Epithelial cell of prostate (primary cell): ENCODE data around the gene NSUN6.
"Not testable (repeated sequence)": the region's sequence is repeated elsewhere in the genome, so short reads cannot be mapped to it uniquely, and the experiment has no call there.

ENCODE experiments used
- DNase-seq: peaks from one replicate; pipeline ENCODE4 v3.0.0-alpha.2; 2011; ENCODE audit warnings: low read depth, low spot score
- H3K27ac ChIP-seq: fragments of 450-650 bp; 2 replicates; pipeline ENCODE4 v1.5.1; 2017; ENCODE audit warnings: mild to moderate bottlenecking

The NSUN6 gene

DNA sequence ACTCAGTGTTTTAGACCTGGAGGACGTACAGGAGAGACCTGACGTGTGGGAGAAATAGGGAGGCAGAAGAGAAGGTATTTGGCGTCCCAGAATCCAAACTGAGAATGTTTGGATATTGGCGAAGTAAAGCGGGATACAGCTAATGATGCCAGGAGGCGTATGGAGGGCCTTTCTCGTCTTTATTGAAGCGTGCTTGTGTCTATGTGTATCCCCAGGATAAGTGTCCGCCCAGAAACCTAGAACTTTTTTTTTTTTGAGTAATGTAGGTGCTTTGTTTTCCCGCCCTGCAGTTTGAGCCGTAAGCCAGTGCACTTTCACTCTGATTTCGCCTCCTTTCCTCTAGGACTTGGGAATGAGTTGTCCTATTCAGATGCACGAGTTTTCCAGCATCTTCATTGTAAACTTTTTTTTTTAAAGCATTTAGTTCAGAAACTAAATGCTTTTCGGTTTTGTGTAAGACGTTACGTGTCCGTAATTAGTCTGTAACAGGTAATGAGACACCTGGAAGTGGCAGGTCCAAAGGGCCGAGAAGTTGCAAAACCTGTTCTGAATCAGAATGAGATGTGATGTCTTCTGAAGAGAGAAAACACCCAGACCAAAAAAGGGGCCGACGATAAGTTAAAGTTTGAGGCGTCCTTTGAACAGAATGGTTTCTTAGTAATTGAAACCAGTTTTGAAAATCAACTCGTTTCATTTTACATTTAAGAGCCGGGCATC is 8.6 kb upstream of the NSUN6 start:
- H3K27ac ChIP-seq: peak overlapping the region; percentile 95
- peak; percentile 50 for DNase-seq

DNA sequence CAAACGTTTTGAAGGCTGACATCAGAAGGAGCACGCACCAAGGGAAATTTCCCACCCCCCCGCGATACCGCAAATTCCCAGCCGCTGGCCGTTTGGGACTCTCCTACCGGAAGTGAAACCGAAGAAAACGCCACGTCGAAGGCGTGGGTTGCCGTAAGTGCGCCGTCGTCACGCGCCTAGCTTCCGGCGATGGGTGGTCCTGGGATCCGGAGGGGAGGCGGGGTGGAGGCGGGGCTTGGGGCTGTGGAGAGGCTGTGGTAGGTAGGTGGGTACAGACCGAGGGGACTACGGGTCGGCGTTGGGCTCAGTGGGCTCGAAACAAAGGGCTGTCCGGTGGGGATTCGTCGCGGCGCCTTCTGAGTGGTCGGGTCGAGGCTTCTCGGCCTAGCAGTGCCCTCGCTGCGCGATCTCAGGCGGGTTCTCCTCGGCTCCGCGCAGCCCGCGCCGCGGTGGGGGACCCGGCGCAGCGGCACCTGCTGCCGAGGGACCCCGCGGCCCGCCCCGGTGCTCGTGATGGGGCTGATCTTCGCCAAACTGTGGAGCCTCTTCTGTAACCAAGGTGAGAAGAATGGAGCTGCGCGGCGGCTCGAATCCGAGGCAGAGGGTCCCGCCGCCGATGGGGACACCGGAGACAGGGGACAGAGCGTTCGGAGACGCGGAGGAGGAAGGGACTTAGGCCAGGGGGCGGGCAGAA is 7.9 kb upstream of the NSUN6 start, which contains the start of gene ARL5B:
Gene ARL5B, plus strand, starts transcription at position 307 of the 694 bp plus-strand sequence. Its CDS starts 207 bp downstream, at position 514.
- peak; percentile 92 for DNase-seq
- peak within 1 kb of the TSS; percentile 95 for H3K27ac ChIP-seq

DNA sequence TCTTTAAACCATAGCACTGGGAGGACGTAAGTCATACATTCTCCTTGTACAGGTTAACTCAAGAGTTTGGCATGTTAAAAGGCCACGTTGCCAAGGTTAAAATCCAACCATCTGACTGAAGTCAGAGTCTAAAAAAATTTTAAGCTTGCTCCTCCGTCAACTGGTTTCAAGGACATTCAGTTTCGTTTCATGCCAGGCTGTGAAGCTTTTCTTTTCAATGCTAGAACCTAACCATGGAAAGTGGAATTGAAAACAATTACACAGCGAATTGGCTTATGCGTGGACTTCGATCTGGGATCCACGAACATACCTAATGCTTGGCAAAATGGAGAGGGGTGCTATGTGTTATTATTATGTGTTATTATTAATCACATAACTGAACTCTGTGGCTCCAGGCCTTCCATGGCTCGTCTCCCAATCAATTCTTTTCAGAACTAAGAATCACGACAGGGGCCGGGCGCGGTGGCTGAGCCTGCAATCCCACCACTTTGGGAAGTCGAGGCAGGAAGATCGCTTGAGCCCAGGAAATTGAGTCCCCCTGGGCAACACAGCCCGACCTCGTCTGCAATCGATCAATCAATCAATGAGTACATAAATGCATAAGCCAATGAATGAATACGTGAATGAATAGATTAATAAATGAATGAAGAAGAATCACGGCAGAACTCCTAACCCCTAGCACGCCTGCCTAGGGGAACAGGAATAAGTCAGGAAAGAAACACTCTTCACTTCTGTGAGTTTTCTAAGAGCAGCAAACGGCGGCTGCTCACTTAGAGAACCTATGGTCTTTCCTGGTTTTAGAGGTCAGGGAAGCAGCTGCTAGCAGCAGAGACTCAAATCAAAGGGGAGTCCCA is 7.1 kb upstream of the NSUN6 start:
- H3K27ac ChIP-seq: peak overlapping the region; percentile 95
- DNase-seq: no peak

DNA sequence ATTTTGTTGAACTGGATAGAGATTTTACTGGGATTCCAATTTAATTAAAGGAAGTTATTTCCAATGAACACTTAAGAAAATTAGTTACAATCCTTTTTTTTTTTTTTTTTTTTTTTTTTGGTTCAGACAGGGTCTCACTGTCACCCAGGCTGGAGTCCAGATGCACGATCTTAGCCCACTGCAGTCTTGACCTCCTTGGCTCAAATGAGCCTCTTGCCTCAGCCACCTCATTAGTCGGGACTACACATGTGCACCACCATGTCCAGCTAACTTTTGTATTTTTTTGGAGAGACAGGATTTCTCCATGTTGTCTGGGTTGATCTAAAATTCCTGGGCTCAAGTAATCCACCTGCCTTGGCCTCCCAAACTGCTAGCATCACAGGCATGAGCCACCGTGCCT is 5.3 kb upstream of the NSUN6 start:
- H3K27ac ChIP-seq: no peak overlapping the region

DNA sequence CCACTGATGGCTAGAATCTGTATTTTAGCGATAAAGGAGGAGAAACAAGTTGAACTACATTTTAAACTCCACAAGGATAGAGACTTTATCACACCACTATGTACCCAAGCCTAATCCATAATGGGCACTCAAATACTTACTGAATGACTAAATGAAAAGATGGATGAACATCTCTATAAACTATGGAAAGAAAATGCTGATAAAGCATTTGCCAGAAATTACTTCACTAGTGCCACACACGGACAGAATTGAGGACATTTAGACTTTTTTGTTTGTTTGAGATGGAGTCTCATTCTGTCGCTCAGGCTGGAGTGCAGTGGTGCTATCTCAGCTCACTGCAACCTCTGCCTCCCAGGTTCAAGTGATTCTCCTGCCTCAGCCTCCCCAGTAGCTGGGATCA is 1.7 kb upstream of the NSUN6 start:
- H3K27ac ChIP-seq: no peak overlapping the region
- DNase-seq: no peak

More for the DNA sequence above, 5.3 kb upstream of the NSUN6 start:
- DNase-seq: no peak

DNA sequence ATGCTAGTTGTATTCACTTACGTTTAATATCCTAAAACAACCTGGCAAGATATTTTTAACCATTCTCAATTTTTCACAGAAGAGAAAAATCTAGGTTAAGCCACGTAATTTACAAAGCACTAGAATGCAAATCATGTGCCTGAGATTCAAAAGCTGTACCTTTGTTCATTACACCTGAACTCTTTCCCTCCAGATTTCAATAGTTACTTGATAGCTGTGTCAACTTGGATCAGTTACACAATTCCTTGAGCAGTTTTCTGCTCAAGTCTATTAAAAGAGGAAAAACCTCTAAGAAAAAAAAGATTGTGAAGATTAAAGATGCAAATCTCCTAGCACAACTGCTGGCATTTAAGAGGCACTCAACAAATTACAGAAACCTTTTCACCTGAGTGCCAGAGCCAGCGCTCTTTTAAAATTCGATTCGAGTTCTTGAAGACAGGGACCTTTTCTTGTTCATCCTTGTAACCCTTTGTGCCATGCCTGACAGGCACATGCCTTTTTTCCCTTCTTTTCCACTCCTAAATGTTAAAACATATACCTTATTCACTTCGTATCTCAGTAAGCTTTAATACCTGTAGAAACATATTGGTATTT is 886 bp downstream of the NSUN6 start:
- peak overlapping the region; percentile 68 for H3K27ac ChIP-seq
- DNase-seq: no peak

DNA sequence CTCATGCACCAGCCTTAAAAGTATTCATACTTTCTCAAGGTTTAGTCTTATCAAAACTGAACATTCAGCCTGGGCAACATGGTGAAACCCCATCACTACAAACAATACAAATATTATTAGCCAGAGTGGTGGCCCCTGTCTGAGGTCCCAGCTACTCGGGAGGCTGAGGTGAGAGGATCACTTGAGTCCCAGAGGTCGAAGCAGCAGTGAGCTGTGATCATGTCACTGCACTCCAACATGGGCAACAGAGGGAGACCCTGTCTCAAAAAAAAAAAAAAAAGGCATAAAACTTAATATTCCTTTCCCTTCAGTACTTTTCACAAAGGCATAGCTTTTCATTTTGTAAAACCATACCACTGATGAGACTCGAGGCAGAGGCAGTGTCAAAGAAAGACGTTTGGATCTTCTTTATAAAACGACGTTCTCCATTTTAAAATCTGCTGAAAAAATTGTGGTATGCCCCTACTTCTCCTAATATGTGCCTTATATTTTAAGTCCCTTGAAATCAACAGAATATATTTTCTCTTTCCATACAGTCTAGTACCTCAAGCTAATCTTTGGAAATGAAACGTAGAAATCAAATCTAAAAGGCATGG is 1.9 kb downstream of the NSUN6 start:
- DNase-seq: no peak

DNA sequence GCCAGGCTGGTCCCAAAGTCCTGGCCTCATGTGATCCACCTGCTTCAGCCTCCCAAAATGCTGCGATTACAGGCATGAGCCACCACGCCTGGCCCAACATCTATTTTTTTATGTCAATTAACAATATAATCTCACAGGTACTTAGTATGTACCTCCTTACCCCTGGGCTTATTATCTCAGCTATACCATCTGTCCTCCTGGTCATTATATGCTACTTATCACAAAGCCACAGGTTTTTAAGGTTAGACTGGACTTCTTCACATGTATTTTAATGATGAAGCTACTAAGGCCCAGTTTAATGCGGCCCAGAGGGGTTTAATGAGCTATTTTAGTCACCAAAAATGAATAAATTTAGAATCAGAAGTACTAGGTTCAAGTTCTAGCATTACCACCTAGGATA is 3.4 kb downstream of the NSUN6 start:
- H3K27ac ChIP-seq: no peak overlapping the region
- DNase-seq: no peak

More for the DNA sequence above, 1.9 kb downstream of the NSUN6 start:
- H3K27ac ChIP-seq: no peak overlapping the region

DNA sequence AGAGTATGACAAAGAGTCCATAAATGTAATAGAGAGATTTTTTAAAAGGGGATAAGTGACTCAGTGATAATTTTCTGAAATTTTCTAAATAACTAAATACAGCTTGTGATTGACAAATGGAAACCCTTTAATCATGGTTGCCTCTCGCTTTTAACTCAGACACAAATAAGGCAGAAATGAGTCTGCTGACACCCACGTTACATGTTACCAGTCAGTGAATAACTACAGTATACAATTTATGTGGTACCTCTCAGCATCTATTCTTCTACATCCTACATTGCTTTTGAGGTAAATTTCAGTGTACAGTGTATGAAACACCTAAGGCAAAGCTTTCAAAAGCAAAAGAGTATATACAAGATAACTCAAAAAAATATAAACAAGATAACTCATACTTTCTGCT is 4.2 kb downstream of the NSUN6 start:
- no peak for DNase-seq
- no peak overlapping the region for H3K27ac ChIP-seq

DNA sequence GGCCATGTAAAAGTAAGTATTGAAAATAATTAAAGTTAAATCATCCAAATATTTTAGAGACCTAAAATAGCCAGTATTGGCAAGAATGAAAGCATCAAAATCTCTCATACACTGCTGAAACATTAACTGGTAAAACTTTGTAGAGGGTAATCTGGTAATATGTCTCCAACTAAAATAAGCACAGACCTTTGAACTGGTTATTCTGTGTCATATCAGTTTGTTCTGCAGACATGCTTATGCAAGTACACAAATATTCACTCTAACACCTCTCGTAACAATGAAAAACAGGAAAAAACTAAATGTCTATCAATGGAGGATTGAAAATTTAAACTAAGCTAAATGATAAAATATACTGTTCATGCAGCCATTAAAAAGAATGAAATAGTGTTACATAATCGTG is 11.7 kb downstream of the NSUN6 start:
- H3K27ac ChIP-seq, DNase-seq: not testable (repeated sequence)

DNA sequence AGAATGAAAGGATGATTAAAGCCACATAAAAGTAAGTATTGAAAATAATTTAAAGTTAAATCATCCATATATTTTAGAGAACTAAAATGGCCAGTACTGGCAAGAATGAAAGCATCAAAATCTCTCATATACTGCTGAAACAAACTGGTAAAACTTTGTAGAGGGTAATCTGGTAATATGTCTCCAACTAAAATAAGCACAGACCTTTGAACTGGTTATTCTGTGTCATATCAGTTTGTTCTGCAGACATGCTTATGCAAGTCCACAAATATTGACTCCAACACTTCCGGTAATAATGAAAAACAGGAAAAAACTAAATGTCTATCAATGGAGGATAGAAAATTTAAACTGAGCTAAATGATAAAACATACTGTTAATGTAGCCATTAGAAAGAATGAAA is 14.0 kb downstream of the NSUN6 start:
- H3K27ac ChIP-seq: peak overlapping the region; percentile 14
- not testable (repeated sequence) for DNase-seq

DNA sequence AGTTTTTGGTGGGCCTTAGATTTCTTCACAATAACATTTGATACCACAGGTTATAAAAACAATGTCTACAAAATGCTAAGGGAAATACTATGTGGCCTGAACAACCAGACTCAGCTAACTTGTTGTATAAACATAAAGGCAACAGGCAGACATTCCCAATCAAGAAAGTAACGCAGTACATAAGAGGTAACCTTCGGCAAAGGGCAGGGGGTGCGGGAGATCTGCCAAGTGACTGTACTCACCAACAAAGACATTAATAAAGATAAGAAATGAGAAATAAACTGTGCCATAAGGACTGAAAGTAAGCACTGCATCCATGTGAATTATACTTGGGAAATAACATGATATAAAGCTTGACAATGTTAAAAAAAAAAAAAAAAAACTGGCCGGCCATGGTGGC is 15.4 kb downstream of the NSUN6 start:
- H3K27ac ChIP-seq: no peak overlapping the region

DNA sequence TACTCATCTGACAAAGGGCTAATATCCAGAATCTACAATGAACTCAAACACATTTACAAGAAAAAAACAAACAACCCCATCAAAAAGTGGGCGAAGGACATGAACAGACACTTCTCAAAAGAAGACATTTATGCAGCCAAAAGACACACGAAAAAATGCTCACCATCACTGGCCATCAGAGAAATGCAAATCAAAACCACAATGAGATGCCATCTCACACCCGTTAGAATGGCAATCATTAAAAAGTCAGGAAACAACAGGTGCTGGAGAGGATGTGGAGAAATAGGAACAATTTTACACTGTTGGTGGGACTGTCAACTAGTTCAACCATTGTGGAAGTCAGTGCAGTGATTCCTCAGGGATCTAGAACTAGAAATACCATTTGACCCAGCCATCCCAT is 18.9 kb downstream of the NSUN6 start:
- not testable (repeated sequence) for DNase-seq, H3K27ac ChIP-seq

More for the DNA sequence above, 15.4 kb downstream of the NSUN6 start:
- DNase-seq: no peak

DNA sequence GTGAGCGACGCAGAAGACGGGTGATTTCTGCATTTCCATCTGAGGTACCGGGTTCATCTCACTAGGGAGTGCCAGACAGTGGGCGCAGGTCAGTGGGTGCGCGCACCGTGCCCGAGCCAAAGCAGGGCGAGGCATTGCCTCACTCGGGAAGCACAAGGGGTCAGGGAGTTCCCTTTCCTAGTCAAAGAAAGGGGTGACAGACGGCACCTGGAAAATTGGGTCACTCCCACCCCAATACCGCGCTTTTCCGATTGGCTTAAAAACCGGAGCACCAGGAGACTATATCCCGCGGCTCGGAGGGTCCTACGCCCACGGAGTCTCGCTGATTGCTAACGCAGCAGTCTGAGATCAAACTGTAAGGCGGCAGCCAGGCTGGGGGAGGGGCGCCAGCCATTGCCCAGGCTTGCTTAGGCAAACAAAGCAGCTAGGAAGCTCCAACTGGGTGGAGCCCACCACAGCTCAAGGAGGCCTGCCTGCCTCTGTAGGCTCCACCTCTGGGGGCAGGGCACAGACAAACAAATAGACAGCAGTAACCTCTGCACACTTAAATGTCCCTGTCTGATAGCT is 23.9 kb downstream of the NSUN6 start:
- peak overlapping the region; percentile 74 for H3K27ac ChIP-seq

DNA sequence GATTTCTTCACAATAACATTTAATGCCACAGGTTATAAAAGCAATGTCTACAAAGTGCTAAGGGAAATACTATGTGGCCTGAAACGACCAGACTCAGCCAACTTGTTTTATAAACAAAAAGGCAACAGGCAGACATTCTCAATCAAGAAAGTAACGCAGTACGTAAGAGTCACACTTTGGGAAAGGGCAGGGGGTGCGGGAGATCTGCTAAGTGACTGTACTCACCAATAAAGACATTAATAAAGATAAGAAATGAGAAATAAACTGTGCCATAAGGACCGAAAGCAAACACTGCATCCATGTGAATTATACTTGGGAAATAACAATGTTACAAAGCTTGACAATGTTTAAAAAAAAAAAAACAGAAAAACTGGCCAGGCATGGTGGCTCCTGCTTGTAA is 25.5 kb downstream of the NSUN6 start:
- DNase-seq: no peak
- H3K27ac ChIP-seq: no peak overlapping the region

More for the DNA sequence above, 23.9 kb downstream of the NSUN6 start:
- DNase-seq: peak; percentile 27

DNA sequence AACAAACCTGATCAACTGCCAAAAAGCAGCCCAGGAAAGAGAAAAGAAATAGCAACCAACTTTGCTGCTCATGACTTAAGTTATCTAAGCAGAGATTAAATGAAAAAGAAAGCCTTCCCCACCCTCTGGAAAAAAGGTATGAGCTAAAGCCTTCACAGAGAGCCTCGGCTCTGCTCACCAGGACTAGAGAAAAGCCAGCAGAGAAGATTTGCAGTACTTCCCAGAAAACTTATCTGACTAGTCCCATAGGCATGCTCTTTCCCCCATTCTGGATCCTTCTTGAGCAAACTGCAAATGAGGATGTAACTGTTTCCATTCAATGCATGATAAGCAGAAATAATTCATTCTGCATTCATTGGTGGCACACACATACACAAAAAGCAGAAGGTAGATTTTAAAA is 27.7 kb downstream of the NSUN6 start:
- H3K27ac ChIP-seq, DNase-seq: not testable (repeated sequence)

DNA sequence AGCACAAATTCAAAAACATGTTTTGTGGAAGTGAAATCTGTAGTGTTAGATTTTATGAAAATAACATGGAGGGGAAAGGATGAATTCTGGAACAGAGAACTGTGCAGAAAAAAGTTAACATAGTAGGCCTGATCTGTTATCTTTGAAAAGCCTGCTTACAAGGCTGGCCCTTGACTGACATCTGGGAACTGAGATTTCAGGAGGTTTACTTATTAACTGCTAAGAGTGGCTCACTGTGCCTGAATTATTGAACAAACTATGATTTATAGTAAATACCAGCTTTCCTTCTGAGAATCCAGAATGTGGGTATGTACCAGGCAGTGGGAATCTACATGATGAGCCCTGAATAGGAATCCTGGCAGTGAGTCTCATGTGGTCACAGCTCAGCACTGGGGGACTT is 30.5 kb downstream of the NSUN6 start:
- no peak overlapping the region for H3K27ac ChIP-seq

DNA sequence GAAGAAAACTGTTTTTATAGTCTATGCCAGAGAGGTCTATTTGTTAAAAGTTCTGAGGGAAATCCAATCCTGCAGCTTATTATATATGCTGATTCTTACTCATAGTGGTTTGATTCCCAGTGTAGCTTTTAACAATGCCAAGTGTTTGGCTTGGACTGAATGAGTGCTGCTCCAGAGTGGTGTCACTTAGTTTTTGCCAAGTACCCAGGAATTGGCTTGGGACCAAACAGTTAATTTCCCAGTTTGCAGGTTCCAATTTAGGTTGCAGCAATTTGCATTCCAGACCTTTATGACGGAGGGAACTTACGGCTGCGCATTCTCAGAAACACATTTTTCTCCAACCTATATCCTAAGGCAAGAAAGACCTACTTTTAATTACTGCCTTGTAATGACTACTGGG is 32.4 kb downstream of the NSUN6 start:
- H3K27ac ChIP-seq: no peak overlapping the region
- no peak for DNase-seq

More for the DNA sequence above, 30.5 kb downstream of the NSUN6 start:
- DNase-seq: no peak

DNA sequence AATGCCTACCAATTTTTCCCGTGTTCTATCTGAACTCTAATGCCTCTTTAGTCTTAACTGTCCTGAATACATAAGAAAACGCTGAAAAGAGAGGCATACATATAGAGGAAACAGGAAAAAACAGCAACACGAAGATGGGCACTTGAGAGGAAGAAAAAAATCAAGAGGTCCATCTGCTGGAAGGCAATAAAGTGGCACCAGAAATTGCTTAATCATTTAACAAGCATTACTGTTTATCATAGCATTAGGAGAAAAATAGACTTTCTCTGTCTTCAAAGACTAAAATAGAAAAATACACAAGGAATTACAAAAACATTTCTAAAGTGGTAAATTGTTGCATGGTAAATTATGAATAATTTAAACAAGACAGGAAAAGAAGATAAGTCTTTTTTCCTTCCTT is 35.0 kb downstream of the NSUN6 start:
- no peak for DNase-seq
- H3K27ac ChIP-seq: no peak overlapping the region

DNA sequence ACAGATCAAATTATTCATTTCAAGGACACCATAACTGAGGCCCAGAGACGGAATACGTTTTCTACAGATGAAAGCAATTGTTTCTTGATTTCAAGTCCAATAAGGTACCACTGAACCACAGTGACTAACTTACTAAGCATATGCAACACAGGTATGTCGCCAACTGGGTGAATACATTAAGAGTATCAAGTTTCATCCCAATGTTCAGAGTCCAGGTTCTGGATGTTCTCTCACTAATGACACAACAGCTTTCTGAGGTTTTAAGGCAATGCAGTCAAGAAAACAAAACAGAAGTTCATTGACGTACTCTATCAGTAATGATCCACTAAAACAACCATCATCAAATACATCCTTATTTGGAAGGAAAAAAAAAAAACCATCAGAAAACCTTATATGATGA is 35.8 kb downstream of the NSUN6 start:
- H3K27ac ChIP-seq: no peak overlapping the region
- DNase-seq: no peak
